COR-L47 (cell line): Measurements from ENCODE around the gene ABCD4.

Source experiments
- DNase-seq: peaks from one replicate; lab custom pipeline; 2025; lab: John Stamatoyannopoulos, UW

Gene ABCD4

GRCh38 chr14:74259513-74259912 is 43.2 kb downstream of the ABCD4 start:
- no peak for DNase-seq

- DNase-seq: no peak
These were observed 44.0 kb downstream of the ABCD4 start for GRCh38 chr14:74258764-74259035.

GRCh38 chr14:74257941-74258763 is 44.6 kb downstream of the ABCD4 start:
- no peak for DNase-seq

- DNase-seq: peak; percentile 43
These were observed 45.4 kb downstream of the ABCD4 start for GRCh38 chr14:74257078-74257940.

- DNase-seq: no peak
These were observed 47.5 kb downstream of the ABCD4 start for GRCh38 chr14:74255281-74255680.

- DNase-seq: no peak
These were observed 53.0 kb downstream of the ABCD4 start for GRCh38 chr14:74249433-74250375.

GRCh38 chr14:74248017-74248416 is 54.7 kb downstream of the ABCD4 start:
- DNase-seq: no peak

- DNase-seq: no peak
These were observed 56.2 kb downstream of the ABCD4 start for GRCh38 chr14:74246542-74246941.

- no peak for DNase-seq
These were observed 57.4 kb downstream of the ABCD4 start for GRCh38 chr14:74245292-74245691.

- DNase-seq: no peak
These were observed 58.6 kb downstream of the ABCD4 start for GRCh38 chr14:74244115-74244514.

GRCh38 chr14:74243051-74243450 is 59.7 kb downstream of the ABCD4 start:
- DNase-seq: no peak

GRCh38 chr14:74242780-74243042 is 60.0 kb downstream of the ABCD4 start:
- no peak for DNase-seq

GRCh38 chr14:74242021-74242779 is 60.5 kb downstream of the ABCD4 start:
- DNase-seq: no peak

- DNase-seq: no peak
These were observed 61.1 kb downstream of the ABCD4 start for GRCh38 chr14:74241652-74242017.

GRCh38 chr14:74240794-74241651 is 61.7 kb downstream of the ABCD4 start:
- DNase-seq: no peak

GRCh38 chr14:74239848-74240793 is 62.6 kb downstream of the ABCD4 start:
- no peak for DNase-seq

- no peak for DNase-seq
These were observed 63.5 kb downstream of the ABCD4 start, which contains the start of gene VSX2 for GRCh38 chr14:74238974-74239847. Gene VSX2 (plus strand): TSS chr14:74239449. CDS start chr14:74239562, 113 bp downstream.

- DNase-seq: no peak
These were observed 65.3 kb downstream of the ABCD4 start for GRCh38 chr14:74237441-74237840.
